Stimulated activated CD8-positive, alpha-beta memory T cell treated with anti-CD3 and anti-CD28 coated beads, Interleukin-7, amount 100 ng/mL, for 24 hours (primary cell): ENCODE data around the gene IPO9.

ENCODE experiments used
- DNase-seq: peaks from one replicate; pipeline ENCODE4 v3.0.0-alpha.2; 2020; ENCODE audit warnings: low read depth

The IPO9 gene

DNA sequence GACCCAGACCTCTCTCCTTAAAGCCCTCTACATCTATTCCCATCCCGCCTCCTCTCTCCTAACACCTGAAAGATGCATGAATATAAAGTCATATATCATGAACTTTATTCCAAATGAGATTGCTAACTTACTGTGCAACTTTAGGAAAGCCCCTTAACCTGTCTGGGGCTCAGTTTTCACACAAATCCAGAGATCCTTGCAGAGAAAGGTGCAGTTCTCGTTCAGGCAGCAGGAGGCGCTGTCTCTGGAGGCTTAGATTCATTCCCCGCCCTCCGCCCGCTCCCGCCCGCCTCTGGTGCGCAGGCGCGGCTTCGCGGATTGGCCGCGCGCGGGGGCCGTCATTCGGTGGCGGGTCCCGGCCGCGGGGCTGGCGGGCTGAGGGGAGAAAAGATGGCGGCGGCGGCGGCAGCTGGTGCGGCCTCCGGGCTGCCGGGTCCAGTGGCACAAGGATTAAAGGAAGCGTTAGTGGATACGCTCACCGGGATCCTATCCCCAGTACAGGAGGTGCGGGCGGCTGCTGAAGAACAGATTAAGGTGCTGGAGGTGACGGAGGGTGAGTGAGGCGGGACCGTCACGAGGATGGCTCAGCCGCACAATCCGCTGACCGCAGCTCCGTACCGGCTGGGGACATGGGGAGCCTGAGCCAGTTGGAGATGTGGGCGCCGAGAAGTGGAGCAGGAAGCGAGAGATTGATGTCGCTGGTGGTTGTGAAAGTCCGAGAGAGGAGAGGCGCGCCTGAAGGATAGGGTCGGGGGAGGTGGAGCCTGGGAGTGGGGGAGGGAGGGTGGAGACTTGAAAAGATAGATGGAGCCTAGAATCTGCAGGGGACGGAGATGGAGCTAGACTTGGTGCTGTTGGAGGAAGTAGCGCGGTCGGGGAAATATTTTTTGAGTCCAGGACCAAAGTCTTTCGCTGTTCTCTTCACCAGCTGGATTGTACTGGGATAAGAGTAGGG, at the start of gene IPO9:
Gene IPO9, plus strand, starts transcription at position 338 of the 955 bp plus-strand sequence. Its CDS starts 53 bp downstream, at position 391.
- DNase-seq, result peak; percentile 96

GRCh38 chr1:201779351-201779880, 49.5 kb upstream of the IPO9 start:
- no peak for DNase-seq

DNA sequence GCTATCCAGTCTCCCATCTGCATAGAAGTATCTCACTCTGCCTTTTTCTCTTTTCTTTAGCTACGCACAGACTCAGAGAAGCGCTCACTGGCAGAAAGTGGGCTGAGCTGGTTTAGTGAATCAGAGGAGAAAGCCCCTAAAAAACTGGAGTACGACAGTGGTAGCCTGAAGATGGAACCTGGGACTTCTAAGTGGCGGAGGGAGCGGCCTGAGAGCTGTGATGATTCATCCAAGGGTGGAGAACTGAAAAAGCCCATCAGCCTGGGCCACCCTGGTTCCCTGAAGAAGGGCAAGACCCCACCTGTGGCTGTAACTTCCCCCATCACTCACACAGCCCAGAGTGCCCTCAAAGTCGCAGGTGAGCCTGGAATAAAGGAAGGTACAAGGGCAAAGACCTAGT, 48.0 kb upstream of the IPO9 start:
- DNase-seq, result no peak

- DNase-seq, result no peak
These were observed 47.5 kb upstream of the IPO9 start for GRCh38 chr1:201781437-201781836.

DNA sequence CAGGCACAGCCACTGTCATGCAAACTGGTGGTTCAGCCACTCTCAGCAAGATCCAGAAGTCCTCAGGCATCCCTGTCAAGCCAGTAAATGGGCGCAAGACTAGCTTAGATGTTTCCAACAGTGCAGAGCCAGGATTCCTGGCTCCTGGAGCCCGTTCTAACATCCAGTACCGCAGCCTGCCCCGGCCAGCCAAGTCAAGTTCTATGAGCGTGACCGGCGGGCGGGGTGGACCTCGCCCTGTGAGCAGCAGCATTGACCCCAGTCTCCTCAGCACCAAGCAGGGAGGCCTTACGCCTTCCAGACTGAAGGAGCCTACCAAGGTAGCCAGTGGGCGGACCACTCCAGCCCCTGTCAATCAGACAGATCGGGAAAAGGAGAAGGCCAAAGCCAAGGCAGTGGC, 46.6 kb upstream of the IPO9 start:
- no peak for DNase-seq

GRCh38 chr1:201783058-201783457, 45.9 kb upstream of the IPO9 start:
- DNase-seq, result no peak

DNA sequence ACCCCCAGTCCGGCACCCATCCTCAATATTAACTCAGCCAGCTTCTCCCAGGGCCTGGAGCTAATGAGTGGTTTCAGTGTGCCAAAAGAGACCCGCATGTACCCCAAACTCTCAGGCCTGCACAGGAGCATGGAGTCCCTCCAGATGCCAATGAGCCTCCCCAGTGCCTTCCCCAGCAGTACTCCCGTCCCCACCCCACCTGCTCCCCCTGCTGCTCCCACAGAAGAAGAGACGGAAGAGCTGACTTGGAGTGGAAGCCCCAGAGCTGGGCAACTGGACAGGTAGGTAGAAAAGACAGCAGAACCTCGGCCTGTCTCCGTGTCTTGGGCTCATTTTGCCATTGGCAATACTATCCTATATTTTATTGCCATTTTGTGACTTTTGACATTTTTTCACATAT, 45.4 kb upstream of the IPO9 start:
- DNase-seq, result no peak

DNA sequence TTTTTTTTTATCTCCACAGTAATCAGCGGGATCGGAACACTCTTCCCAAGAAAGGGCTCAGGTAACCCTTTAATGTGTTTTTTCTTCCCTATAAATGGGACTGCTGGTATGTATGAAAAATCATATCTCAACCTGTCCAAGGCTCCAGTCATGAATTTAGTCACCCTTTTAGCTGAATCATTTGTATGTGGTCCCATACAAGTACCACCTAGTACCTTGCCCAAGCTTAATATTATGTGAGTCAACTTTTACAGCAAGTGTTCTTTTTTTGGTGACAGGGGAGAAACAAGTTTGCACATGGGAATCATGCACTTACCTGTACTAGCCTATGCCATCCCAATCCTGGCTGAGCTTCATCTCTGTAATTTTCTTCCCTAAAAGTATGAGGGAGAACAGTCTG, 43.7 kb upstream of the IPO9 start:
- no peak for DNase-seq

- no peak for DNase-seq
These were observed 42.1 kb upstream of the IPO9 start for GRCh38 chr1:201786824-201787223.

DNA sequence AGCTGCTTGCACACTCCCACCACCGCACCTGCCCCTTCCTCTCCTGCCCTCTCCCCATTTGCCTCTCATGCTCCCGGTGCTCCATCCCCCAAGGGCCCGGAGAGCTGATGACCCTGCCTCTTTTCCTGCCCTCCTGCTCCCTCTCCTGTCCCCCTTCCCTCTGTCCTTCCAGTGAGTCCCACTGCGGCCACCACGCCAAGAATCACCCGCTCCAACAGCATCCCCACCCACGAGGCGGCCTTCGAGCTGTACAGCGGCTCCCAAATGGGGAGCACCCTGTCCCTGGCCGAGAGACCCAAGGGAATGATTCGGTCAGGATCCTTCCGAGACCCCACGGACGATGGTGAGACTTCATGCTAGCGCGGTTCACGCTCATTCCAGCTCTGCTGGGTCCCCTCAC, 40.7 kb upstream of the IPO9 start:
- no peak for DNase-seq

GRCh38 chr1:201789245-201789644, 39.7 kb upstream of the IPO9 start:
- DNase-seq, result no peak

DNA sequence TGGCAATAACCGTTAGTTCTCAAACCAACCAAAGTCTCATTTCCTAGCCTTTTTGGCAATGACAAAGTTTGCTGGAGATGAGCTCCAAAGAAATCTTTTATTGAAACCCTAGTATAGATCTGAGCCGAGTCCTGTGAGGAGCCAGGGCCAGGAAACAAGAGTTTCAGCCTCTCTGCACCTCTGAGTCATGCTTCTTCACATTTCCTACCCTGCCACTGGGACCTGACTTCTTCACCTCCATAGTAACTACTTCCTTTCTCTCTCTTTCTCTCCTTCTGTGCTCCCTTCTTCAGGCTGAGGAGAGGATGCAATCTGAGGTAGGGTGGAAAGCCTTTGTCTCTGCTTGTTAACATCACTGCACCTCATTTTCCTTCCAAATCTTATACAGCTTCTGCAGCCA, 38.7 kb upstream of the IPO9 start:
- DNase-seq, result no peak

DNA sequence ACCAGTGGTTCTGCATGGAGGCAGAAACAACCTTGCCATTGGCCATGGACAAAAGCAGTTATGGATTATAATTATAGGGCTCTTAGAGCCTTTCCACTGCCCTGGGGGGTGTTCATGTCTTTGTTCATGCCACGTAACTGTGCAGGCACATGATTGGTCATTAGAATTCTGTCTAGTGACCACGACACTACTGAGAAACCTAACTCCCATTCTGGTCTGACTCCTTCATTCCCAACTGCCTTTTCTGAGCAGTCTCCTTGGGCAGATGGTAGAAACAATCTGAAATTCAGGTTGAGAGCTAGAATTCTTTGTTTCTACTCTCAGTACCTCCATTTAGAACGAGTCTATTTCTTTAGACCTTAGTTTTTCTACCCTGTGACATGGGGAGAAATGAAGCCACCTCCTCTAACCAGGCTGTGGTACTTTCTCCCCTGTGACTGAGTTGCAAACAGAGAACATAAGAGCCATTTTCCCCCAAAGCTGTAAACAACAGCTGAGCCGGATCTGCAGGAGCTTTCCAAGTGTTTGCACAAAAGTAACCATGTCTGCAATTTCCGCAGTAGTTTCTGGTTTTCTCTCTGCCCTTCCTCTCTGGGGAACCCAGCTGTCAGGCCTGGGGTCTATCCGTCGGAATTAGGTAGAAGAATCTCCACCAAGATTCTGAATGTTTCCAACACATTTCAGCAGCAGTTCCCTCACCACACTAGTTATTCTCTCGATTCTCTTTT, 37.7 kb upstream of the IPO9 start:
- no peak for DNase-seq

GRCh38 chr1:201791779-201792173, 37.2 kb upstream of the IPO9 start:
- DNase-seq, result no peak

DNA sequence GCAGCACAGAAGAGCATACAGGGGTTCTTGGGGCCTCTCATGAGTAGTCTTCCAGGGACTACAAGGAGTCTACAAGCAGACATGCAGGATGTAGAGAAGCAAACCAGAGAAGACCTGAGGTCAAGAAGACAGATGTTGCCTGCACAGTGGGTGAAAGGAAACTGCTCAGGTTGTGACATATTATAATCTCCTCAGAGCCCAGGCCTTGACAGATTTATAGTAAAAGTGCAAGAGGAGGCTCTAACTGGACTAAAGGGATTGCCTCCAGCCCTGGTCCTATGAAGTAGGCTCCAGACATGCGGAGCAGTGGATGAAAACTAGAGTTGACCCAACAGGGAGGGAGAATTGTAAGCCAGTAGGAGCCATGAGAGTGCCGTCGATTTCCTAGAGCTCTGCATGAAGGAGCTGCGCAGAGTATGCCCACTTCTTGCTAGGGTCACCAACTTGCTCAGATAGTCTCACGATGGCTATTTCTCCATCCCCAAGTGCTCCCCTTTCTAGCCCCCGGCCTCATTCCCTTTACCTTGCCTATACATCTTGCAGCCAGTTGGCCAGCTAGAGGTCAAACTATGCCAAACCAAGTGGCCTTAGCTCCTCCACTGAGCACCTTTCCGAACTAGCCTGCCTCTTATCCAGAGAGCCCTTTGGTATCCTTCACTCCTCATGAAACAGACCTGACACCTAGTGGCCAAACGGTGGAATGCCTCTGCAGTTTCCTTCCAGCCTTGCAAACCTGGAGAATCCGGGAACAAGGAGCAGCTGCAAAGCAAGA, 36.2 kb upstream of the IPO9 start:
- DNase-seq, result peak; percentile 21

DNA sequence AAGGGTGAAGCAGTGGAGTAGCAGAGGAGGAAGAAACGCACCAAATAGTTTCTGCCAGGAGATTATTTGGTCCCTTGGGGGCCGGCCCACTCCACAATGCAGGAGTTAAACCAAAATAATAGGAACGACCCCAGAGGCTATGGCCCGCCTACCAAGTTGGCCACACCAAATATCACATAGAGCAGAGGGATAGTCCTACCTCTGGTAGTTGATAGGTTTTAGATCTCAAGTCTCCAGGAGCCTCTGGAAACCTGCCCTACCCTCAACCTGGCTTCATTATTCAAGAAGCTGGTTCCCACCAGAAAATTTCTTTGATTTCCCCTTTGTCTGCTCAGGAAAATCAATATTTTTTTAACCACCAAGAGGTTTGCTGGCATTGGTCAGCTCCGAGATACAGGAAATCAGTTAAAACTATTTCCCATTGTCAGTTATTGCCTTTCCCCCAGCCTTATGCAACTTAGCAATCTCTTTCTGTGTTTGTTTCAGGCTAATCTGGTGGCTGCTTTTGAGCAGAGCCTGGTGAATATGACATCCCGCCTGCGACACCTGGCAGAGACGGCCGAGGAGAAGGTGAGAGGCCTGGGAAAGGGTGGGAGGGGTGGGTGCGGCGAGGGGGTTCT, 35.5 kb upstream of the IPO9 start:
- DNase-seq, result no peak

DNA sequence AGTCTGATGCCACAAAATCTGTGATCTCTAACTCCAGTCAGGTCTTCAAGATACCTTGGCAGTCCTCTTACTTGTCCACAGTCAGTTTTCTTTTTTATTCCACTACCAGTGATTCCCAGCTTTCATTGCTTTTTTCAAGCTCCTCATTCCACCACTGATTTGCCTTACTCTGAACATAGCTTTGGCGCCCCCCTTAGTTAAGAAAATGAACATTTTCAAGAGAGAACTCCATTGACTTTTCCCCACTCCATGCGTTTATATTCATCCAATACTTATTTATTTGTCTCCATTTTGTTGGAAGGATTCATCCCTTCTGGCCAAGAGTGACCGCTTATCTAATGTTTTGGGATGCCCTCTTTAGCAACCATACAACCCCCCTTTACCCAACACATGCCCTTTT, 33.9 kb upstream of the IPO9 start:
- DNase-seq, result no peak

DNA sequence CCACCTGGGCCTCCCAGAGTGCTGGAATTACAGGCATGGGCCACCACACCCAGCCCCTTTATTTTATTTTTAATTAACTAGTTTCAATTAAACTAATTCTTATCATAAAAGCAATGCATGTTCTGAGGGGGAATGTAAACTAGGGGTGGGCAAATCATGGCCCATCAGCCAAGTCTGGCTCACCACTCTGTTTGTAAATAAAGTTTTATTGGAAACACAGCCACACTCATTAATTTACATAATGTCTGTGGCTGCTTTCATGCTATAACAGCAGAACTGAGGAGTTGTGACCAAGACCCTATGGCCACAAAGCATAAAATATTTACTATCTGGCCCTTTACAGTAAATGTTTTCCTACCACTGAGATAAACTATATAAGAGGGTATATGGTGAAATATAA, 28.7 kb upstream of the IPO9 start:
- DNase-seq, result no peak

DNA sequence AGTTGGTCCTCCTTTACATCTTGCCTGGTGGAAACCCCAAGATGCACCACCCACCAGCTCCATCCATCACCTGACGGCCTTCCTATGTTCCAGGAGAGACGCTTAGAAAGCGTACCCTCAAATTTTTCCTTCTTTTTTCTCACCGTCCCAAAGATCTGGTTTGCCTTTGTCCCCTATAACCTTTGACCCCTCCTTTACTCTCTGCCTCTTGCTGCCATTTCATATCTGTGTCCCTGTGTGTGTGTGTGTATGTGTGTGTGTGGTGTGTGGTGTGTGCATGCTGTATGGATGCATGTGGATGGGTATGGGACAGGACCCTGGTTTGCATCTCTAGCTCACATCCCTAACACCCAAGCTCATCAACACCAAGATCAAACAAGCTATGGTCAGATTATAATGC, 22.2 kb upstream of the IPO9 start:
- DNase-seq, result no peak

DNA sequence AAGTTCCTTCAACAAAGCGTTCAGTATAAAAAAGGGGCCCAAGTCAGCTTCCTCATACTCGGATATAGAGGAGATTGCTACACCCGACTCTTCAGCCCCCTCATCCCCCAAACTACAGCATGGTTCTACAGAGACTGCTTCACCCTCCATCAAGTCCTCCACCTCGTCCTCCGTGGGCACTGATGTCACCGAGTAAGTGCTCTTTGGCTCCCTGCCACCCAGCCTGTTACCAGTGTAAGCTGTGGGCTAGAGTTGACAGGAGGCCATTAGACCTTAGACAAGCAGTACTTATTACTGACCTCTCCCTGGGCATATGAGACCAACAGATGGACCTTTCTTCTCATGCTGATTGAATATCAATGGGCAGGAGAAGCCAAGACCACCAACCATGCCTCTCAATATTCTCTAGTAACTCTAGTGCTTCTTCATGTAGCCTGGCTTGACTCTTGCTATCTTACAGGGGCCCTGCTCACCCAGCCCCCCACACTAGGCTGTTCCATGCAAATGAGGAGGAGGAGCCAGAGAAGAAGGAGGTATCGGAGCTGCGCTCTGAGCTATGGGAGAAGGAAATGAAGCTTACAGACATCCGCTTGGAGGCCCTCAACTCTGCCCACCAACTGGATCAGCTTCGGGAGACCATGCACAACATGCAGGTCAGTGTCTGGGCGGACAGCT, 20.9 kb upstream of the IPO9 start:
- no peak for DNase-seq

GRCh38 chr1:201808633-201808990, 20.3 kb upstream of the IPO9 start:
- DNase-seq, result no peak
